LoVo (cell line): ENCODE results near the gene SLC17A9.

ENCODE experiments used
- DNase-seq: peaks from one replicate; pipeline ENCODE4 v3.0.0-alpha.2; 2016; ENCODE audit warnings: low spot score

Gene SLC17A9

DNA sequence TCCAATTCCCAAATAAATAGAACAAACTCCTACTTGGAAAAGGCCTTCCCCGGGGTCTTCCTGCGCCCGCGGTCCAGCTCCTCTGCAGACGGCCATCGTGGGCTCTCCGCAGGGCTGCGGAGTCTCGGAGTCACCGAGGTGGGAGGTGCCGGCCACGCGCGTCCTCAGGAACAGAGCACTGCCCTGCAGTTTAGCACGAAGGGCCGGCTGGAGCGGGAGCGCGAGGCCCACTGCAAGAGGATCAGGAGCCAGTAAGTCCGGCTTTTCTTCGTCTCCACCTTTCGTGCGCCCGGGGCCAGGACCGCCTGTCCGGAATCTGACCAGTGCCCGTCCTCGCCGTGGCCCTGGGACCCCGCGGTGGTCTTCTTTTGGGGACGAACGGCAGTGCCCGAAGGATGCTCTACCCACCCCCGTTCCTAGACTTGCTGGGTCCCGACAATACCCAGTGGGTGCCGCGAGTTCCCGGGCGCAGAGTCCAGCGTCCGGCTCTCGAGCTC, 52.9 kb downstream of the SLC17A9 start:
- no peak for DNase-seq

DNA sequence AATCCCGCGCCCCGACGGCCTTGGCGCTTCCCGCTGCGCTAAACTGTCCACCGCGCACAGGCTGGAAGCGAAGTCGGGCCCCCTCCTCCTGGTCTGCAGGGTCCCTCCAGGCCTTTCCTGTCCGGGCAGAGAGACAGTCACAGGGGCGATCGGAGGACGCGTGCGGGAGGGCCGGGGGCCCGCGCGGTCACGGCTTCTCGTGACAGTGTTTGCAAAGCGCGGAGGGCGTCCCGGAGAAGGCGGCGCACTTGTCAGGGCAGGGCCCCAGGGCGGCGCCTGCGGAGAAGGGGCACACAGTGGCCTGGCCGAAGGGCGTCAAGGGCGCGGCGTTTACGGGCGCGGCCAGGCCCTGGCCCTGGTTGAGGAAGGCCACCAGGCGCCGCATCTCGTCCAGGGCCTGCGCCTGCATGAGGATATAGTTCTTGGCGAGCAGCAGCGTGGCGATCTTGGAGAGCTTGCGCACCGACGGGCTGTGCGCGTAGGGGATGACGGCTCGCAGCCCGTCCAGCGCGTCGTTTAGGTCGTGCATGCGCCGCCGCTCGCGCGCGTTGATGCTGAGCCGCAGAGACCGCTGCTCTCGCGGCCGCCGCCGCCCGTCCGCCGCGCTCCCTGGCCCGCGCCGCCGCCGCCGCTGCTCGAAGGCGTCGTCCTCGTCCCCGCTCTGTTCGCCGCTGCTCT, 53.5 kb downstream of the SLC17A9 start:
- DNase-seq = no peak

DNA sequence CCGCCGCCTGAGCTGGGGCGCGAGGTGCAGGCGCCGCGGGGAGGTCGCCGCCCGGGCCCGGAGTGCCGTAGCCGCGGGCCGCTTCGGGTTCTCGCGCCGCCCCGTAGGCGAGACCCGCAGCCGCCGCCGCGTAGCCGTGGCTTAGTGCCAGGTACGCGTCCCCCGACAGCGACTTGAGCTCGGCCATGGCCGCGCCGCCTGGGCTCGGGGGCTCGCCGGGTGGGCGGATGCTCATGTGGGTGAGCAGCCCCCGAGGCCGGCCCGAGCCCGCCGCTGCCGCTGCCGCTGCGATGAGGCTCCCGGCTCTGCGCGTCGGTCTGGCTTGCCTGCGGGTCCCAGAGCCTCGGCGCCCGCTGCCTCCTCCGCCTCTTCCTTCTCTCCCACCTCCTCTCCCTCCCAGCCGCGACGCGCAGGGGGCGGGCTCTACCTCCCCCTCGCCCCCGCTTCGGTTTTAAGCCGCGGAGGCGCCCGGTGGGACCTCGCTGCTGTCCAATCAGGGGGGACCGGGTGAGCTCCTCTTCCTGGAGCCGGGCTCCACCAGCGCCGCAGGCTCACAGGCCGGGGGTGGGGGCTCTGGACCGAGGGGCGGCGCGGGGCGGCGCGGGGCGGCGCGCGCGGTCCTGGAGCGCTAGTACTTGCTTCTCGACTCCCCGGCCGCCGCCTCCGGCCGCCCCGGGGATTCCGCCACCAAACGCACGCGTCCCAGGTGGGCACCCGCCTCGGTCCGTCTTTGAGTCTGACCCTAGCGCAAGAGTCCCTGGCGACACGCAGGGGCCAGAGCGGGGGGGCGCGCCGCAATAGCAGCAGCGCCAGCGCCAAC, 54.2 kb downstream of the SLC17A9 start, which contains the start of gene BHLHE23:
Gene BHLHE23 (minus strand): TSS at position 425 of the 820 bp plus-strand sequence. CDS start 190 bp downstream, at position 235.
- no peak for DNase-seq

DNA sequence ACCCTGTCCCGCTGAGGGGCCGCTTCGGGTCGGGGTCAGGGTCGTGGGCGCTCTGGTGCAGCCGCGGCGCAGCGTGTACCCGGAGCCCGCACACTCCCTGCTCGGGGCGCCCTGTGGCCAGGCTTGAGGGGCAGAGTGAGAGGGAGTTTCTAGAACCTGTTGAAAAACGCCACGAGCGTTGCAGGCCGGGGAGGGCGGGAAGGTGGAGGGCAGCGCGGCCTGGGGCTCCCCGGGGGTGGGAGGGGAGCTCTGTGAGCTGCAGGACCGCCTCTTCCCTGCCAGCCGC, 54.8 kb downstream of the SLC17A9 start:
- DNase-seq = no peak

DNA sequence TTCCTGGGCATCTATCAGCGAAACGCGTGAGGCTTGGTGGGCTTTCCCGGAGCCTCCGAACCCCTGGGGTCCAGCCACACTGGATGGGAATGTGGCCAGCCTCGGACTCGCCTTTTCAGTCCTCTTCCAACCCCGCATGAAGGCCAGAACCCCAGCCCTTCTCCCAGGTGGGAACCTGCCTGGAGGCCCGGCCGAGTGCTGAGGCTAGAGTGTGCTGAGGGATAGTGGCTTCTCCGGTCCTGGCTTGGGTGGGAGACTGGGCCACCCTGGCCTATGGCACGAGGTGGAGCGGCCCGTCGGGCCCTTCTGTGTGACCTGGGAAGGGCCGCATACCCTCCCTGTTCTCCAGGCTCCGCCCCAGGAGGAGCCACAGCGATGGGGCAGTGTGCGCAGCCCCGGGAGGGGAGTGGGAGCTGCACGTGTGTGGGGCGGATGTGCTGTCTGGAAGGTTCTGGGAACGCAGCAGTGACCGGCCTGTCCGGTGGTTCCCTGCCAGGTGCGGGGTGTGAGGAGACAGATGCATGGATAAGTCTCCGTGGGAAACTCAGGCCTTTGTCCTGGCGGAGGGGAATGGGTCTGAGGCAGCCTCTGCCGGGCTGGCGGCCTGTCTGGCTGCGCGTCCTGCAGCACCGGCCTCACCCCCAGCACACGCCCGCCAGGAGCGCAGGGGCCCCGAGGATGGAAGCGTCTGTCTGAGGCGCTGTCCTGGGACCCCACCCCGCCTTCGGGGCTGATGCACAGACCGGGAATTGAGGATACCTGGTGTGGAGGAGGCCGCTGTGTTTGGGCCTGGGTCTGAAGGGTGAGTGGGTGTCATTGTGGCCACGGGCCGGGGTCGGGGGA, 55.4 kb downstream of the SLC17A9 start:
- no peak for DNase-seq

DNA sequence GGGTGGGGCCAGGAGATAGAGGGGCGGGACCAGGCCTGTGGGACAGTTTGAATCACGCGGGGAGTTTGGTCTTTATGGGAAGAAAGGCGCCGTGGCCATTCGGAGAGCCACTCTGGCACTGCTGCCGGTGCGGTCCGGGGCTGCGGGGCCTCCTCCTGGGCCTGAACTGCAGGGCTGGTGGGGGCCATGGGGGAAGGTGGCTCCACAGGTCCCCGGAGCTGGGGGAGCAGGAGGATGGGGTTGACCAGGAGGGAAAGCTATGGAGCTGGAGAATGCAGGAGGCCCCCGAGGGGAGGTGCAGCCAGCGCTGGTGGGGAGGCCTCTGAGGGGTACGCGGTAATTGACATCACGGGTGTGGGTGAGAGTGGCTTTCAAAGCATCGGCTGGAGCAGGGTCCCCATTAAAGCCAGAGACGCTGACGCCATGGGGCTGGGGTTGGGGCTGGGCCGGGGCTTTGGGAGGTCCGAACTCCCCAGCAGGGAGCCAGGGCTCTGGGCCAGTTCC, 56.1 kb downstream of the SLC17A9 start:
- DNase-seq = no peak

DNA sequence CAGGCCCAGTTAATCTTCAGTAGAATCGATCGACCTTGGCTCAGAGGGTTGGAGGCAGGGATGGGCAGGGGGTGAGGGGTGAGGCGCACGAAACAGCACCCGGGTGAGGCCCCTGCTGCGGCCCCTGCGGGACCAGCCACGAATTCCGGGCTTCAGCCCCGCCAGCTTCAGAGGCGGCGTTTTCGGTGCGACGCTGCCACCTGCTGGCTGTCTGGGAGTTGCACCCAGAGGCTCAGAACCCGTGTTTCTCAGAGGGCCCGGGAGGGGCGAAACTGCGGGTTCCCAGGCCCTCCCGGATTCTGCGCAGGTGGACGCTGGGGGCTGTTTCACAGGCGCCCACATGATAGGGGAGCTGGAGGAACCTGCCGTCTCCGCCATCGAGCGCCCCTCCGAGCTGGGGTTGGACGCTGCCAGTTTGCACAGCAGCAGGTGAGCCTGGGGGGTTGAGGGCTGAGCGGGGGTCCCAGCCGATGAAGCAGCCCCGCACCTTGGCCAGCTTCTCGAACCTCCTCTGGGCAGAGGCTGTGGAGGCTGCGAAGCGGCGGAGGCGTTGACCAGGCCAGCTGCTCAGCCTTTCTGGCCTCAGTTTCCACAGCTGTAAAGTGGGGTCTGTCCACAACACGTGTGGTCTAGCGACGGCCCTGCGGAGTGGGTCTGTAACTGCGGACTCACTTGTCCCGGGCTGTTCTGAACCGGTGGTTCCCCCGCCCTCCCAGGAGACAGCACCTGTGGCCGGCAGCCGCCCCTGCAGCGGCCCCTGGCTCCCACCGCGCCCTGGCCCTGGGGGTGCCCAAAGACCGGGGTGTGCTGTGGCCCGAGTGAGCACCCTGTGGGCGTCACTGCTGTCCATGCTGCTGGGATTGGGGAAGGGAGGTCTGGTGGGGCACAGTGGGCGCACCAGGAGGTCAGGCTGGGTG, 56.8 kb downstream of the SLC17A9 start:
- peak; percentile 72 for DNase-seq

DNA sequence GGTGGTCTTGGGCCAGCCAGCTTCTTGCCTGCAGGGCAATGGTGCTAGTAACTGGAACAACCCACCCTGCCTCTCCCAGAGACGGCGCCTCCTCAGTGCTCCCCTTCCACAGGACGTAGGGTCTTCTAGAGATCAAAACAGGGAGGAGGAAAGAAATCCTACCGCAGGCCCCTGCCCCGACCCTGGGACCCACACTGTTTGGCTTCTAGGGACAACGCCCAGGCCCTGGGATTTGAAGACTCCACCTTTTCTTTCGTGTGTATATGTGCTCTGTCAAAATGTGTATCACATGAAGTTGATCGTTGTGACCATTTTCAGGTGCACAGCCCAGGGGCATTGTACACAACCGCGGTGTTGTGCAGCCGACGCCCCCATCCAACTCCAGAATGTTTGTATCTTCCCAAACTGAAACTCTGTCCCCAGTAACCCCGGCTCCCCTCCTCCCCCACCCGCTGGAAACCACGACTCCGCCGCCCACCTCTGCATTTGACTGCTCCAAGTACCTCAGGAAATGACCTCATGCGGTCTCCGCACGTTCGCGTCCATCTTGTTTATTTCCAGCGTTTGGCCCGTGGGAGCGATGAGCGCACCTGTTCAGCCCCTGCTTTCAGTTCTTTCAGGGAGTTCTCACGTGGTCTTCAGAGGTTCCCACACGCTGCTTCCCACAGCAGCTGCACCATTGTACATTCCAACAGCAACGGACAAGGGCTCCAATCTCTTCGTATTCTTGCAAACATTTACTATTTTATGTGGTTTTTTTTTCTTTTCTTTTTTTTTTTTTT, 57.7 kb downstream of the SLC17A9 start:
- DNase-seq = no peak

DNA sequence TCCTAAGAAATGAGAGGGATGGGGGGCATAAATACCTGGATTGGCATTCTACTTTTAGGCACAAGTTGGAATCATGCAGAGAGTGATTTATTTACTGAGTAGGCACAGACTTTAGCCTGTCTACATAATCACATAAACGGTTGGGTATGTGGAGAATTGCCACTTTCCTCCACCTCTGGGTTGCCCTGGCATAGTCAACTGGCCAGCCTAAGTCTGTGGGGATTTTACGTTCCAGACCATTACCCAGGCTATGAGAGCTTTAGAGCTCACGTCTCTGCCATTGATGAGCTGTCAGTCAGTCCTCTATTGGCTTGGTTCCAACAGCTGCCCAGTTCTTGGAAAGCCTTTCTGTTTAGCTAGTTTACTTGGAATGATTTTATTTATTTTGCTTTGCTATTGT, 59.3 kb downstream of the SLC17A9 start:
- DNase-seq = peak; percentile 7

DNA sequence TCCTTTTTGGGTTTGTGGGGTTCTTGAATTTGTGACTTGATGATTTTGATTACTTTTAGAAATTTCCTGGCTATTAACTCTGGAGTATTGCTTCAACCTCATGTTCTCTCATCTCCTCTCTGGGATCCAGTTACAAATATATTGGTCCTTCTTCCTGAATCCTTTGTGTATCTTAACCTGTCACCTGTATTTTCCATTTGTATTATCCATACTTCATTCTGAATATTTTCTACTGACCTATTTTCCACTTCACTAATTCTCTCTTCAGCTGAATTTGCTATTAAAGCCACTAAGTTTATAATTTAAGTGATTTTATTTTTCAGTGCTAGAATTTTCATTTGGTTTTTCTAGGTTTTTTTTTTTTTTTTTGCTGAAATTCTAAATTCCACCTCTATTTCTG, 60.7 kb downstream of the SLC17A9 start:
- no peak for DNase-seq

DNA sequence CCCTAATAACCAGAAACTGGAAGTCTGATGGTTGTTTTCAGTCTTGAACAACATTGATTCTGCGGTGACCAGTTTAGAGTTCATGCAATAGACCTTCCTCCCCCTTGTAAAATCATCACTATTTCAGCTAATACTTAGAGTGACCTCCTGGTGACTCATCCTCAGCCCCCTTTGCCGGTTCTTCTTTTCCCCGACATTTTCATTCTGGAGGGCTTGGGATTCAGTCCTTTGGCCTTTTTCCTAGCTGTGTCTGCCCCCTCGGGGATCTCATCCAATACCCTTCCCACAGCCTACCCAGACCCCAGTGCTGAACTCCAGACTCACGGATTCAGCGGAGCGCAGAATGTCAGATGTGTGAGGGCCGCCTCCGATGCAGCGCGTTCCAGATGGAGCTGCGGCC, 61.8 kb downstream of the SLC17A9 start:
- DNase-seq = no peak

DNA sequence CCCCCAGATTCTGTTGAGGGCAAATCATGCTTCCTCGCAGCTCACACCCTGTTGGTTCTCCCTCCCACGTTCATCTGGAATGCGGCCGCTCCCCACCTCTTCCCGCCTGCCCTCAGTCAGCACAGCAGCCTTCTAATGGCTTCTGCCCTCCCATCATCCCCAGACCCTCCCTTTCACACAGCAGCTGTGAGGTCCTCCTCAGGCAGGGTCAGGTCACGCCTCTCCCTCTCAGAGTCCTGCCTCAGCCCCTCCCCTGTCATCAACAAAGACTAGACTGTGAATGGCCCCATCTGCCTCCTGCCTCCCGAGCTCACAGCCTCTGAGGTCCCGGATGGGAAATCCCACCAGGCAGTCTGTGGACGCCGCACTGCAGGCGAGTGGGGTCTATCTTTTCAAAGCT, 62.2 kb downstream of the SLC17A9 start:
- DNase-seq = no peak

DNA sequence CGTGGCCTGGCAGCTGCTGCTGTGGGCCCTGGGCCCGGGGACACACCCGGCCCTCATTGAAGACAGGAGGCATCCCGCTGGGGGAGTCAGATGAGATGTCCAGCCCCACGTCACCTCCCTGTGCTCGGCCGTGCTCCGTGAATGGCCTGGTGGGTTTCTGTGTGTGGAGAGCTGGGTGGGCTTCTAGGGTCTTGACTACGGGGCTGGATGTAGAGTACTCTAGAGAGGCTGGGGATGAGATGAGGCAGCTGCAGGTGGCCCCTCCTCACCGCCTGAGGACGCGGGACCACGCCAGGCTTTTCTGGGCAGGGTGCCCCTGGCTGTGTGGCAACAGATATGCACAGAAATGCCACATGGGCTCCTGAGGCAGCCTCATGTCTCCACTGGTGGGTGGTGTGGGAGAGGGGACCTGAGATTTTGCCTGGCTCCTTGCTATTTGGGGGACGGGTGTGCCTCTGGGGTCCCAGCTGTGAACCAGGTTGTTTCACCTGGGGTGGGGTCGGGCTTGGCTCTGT, 62.7 kb downstream of the SLC17A9 start:
- no peak for DNase-seq

DNA sequence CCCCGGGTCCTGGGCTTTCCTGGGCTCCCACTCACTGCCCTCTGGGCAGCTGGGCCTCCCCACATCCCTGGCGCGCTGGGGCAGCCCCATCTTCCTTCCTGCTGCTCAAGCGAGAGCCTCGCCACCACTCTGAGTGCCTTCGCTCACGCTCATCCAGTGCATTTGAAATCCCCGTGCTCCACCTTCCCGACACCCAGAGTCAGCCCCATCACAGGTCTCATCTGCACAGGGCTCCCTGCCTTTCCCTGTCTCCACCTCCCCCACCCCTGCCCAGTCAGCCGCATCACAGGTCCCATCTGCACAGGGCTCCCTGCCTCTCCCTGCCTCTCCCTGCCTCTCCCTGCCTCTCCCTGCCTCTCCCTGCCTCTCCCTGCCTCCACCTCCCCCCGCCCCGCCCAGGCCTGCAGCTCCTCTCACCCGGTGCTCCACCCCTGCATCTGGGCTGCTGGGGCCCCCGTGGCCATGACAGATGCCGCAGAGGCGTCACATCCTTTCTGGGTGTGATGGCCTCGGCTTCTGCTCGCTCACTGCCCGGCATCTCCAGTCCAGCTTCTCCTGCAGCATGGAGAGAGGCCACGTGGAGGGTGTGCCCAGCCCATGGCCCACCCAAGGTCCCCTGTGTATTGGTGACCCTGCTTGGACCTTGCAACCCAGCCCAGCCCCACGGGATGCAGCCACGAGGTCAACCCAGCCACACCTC, 63.3 kb downstream of the SLC17A9 start:
- no peak for DNase-seq

DNA sequence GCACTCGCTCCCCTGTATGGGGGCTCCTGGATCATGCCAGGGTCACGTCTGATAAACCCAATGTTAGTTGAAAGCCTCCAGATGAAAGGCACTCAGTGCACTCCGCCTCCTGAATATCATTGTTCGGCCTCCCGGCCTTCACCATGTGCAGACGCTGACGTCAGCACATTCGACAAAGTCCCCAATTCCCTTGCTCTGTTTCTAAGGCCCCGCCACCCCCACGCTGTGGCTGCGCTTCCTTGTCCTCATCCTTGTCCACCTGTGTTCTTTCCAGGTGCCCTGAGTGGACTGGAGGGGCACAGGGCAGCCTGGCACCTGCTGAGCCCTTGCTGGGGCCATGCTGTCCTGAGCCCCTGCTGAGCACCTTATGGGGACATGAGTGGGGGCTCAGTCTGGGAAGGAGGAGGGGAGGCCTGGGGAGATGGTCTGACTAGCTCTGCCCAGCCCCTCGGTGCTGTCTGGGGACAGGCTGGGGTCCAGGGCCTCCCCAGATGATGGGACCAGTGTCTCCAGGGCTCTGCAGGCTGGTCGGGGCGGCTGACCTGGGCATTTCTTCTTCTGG, 64.1 kb downstream of the SLC17A9 start:
- no peak for DNase-seq

DNA sequence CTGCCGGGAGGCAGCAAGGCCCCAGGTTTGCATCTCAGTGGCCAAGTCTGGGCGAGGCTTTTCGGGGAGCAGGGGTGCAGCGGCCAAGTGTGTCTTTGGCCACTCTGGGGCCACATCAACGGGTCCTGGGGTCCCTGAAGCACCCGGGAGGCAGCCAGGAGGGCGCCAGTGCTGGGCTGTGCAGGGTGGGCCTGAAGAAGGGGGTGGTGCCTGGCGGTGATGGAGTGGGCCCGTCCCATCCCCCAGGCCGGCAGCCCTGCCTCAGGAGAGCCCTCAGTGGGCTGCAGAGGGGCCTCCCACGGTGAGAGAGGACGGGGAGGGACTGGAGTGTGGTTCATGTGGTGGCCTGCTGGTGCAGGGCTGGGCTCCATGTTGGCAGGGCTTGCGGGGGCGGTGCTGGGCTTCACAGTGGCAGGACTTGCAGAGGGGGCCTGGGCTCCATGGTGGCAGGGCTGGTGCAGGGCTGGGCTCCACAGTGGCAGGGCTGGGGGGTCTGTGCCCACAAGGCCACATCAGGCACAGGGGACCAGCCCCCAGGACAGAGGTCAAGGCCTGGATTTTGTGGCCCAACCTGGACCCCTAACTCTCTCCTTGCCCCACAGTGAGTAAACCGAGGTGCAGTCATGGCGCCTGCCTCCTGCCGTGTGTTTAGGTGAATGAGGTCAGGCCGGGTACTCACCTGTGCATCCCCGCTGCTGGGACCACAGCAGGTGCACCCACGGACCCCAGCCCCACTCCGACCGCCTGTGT, 64.7 kb downstream of the SLC17A9 start:
- DNase-seq = no peak

DNA sequence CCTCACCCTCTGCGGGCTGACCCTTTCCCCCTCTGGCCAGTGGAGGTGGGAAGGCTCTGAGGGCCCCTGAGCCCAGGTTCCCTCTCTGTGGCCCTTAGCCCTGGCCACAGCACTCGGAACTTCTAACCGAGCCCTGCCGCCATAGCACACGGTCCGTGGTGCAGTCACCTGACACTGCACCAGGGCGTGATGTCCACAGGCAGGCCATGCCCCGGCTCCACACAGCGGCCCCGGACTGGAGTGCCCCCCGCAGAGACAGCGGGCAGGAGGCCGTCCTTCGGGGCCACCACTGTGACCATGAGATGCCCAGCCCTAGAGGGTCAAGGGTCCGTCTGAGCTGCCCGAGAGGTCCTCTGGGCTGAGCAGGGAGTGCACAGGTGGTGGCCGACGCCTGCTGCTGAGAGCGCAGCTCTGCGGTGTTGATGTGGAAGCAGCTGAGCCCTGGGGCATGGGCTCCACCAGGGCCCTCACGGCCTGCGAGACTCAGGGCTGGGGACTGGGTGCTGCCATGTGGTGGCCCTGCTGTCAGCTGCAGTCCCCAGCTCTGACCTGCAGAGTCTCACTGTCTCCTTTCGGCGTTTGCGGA, 65.4 kb downstream of the SLC17A9 start:
- no peak for DNase-seq
